Esophagus (tissue), 2 donors: ENCODE measurements around the gene PDE6C. TPM values are rescaled to one million over a fixed set of nuclear protein-coding genes. Genes with fewer than 3 reads are reported as not detected.

Experiments
- H3K27ac ChIP-seq, 2 donors: one replicate each; pipeline ENCODE4 v1.5.1; 2013; ENCODE audit warnings: low read depth in 2 of 2, mild to moderate bottlenecking in 2 of 2, inconsistent platforms in 1 of 2, low read length in 1 of 2, moderate library complexity in 1 of 2
- H3K27me3 ChIP-seq, 2 donors: one replicate each; pipeline ENCODE4 v1.6.1; 2013; ENCODE audit warnings: low read length in 2 of 2, control low read depth in 1 of 2, mild to moderate bottlenecking in 1 of 2; ENCODE audit not compliant: insufficient read depth in 2 of 2, control insufficient read depth in 1 of 2
- H3K36me3 ChIP-seq, 2 donors: one replicate each; pipeline ENCODE4 v1.6.1; 2013; ENCODE audit warnings: low read length in 1 of 2; ENCODE audit not compliant: control insufficient read depth in 2 of 2, insufficient read depth in 2 of 2
- H3K4me1 ChIP-seq, 2 donors: one replicate each; pipeline ENCODE4 v1.6.1; 2013; ENCODE audit warnings: low read length in 1 of 2; ENCODE audit not compliant: control insufficient read depth in 2 of 2, insufficient read depth in 2 of 2
- H3K4me3 ChIP-seq, 2 donors: one replicate each; pipeline ENCODE4 v1.5.1; 2013; ENCODE audit warnings: low read length in 2 of 2, mild to moderate bottlenecking in 2 of 2, low read depth in 1 of 2, moderate library complexity in 1 of 2
- H3K9me3 ChIP-seq, 2 donors: one replicate each; pipeline ENCODE4 v1.6.1; 2013; ENCODE audit warnings: mild to moderate bottlenecking in 2 of 2, low read depth in 1 of 2, low read length in 1 of 2, moderate library complexity in 1 of 2; ENCODE audit not compliant: control insufficient read depth in 2 of 2, insufficient read depth in 1 of 2
- WGBS, 2 donors: extraction: QIAGEN DNeasy Blood & Tissue Kit; methylation state at CpG; one replicate each; pipeline ENCODE4 v1.1.7; 2013; 5-methylcytosine and 5-hydroxymethylcytosine counted together
- polyA plus RNA-seq, 2 donors: library from polyadenylated mRNA; stranded (reverse); fragments of 200-250 nt; gene quantifications; one replicate each; pipeline ENCODE4 v1.2.3, GENCODE V29; 2013
- donor health status: healthy with polysubstance abuse.
- donor health status: Bipolar disorder and iron deficiency.

PDE6C gene
- polyA plus RNA-seq, 2 donors, result not detected

- Histone ChIP-seq H3K9me3 (peaks cover 0 to 1% of the 10 kb centered on the region in 2 donors), H3K4me1 (peaks cover 0 to 2% of the 10 kb centered on the region in 2 donors), H3K27ac (no peak overlapping the region), H3K27me3 (no peaks in the 10 kb centered on the region), H3K36me3 (no peaks in the 10 kb centered on the region), H3K4me3 (no peak overlapping the region)
- 52 to 64% methylated on average over 3 of the region's 3 CpGs for WGBS, 2 donors
Observed at GRCh38 chr10:93576888-93577287, 35.4 kb upstream of the PDE6C start.

- no peak overlapping the region for H3K27ac ChIP-seq
- 87 to 90% methylated on average over 3 of the region's 3 CpGs for WGBS, 2 donors
Observed at GRCh38 chr10:93577565-93577964, 34.8 kb upstream of the PDE6C start.

GRCh38 chr10:93579089-93579488 is 33.2 kb upstream of the PDE6C start:
- Histone ChIP-seq H3K4me3 (no peak overlapping the region), H3K27me3 (no peaks in the 10 kb centered on the region), H3K4me1 (no peaks in the 10 kb centered on the region), H3K36me3 (no peaks in the 10 kb centered on the region), H3K9me3 (peaks cover 0 to 1% of the 10 kb centered on the region in 2 donors), H3K27ac (no peak overlapping the region)
- WGBS, 2 donors, result 66 to 80% methylated on average over 7 of the region's 7 CpGs

More at GRCh38 chr10:93577565-93577964, 34.8 kb upstream of the PDE6C start:
- peaks cover 0 to 1% of the 10 kb centered on the region in 2 donors for H3K4me1 ChIP-seq
- peaks cover 0 to 1% of the 10 kb centered on the region in 2 donors for H3K9me3 ChIP-seq
- no peaks in the 10 kb centered on the region for H3K27me3 ChIP-seq
- H3K36me3 ChIP-seq, result no peaks in the 10 kb centered on the region
- no peak overlapping the region for H3K4me3 ChIP-seq

GRCh38 chr10:93579985-93580711 is 32.2 kb upstream of the PDE6C start:
- no peaks in the 10 kb centered on the region for H3K4me1 ChIP-seq
- peaks cover 0 to 1% of the 10 kb centered on the region in 2 donors for H3K9me3 ChIP-seq
- H3K27me3 ChIP-seq, result no peaks in the 10 kb centered on the region
- no peak overlapping the region for H3K4me3 ChIP-seq
- WGBS, 2 donors, result 83 to 86% methylated on average over 3 of the region's 3 CpGs
- no peak overlapping the region for H3K27ac ChIP-seq
- H3K36me3 ChIP-seq, result no peaks in the 10 kb centered on the region

GRCh38 chr10:93580828-93581227 is 31.5 kb upstream of the PDE6C start:
- Histone ChIP-seq H3K4me1 (no peaks in the 10 kb centered on the region), H3K9me3 (peaks cover 0 to 1% of the 10 kb centered on the region in 2 donors), H3K27me3 (peaks cover 0 to 3% of the 10 kb centered on the region in 2 donors), H3K36me3 (no peaks in the 10 kb centered on the region), H3K27ac (no peak overlapping the region), H3K4me3 (no peak overlapping the region)
- WGBS, 2 donors, result 43 to 47% methylated on average over 6 of the region's 6 CpGs

- 91 to 94% methylated on average over 7 of the region's 7 CpGs for WGBS, 2 donors
- Histone ChIP-seq H3K36me3 (no peaks in the 10 kb centered on the region), H3K27ac (no peak overlapping the region), H3K27me3 (peaks cover 0 to 3% of the 10 kb centered on the region in 2 donors), H3K4me3 (no peak overlapping the region), H3K4me1 (no peaks in the 10 kb centered on the region), H3K9me3 (peaks cover 0 to 1% of the 10 kb centered on the region in 2 donors)
Observed at GRCh38 chr10:93584445-93584844, 27.9 kb upstream of the PDE6C start.

DNA sequence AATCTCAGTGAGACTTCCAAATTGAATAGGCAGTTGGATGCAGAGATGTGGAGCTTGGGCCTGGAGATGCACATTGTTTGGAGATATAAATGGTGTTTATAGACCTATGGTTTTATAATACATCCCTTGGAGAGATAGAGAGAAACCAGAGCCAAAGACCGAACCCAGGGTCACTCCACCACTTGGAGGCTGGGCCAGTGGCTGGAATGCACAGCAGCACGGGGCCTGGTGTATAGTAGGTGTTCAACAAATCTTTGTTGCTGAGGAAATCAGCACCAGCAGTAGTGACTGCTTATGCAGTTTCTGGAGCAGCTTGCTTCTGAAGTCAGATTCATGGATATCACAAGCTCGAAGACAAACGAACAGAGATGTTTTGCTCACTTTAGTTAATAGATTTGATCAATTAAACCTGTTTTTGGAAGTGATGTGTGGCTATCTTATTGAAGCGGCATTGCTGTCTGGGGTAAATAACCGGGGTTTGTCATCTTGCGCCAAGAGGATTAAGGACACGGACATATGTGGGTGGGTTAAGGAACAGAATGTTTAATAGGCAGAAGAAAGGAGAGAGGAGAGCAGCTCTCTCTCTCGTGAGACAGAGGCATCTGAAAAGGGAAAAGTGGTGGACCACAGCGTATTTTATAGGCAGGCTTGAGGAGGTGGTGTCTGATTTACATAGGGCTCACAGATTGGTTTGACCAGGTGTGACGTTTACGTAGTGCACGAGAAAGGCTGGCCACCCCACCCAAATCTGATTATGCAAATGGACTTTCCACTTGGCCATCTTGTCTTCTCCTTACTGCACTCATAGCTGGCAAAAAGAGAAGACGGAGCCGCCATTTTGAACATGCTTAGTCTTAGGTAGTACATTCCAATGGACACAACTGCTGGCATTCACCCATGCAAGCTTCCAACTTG is 22.4 kb upstream of the PDE6C start:
- H3K4me3 ChIP-seq, result no peak overlapping the region
- H3K36me3 ChIP-seq, result no peaks in the 10 kb centered on the region

GRCh38 chr10:93590638-93591037 is 21.7 kb upstream of the PDE6C start:
- H3K4me1 ChIP-seq, result no peaks in the 10 kb centered on the region
- no peak overlapping the region for H3K4me3 ChIP-seq
- H3K27ac ChIP-seq, result no peak overlapping the region
- WGBS, 2 donors, result 90 to 94% methylated on average over 7 of the region's 7 CpGs
- H3K27me3 ChIP-seq, result peaks cover 0 to under 1% of the 10 kb centered on the region in 2 donors
- peaks cover 0 to 3% of the 10 kb centered on the region in 2 donors for H3K9me3 ChIP-seq
- no peaks in the 10 kb centered on the region for H3K36me3 ChIP-seq

More for the DNA sequence above, 22.4 kb upstream of the PDE6C start:
- no peaks in the 10 kb centered on the region for H3K9me3 ChIP-seq
- no peak overlapping the region for H3K27ac ChIP-seq
- peaks cover 0 to 3% of the 10 kb centered on the region in 2 donors for H3K27me3 ChIP-seq
- WGBS, 2 donors, result 86 to 88% methylated on average over 15 of the region's 15 CpGs
- no peaks in the 10 kb centered on the region for H3K4me1 ChIP-seq

DNA sequence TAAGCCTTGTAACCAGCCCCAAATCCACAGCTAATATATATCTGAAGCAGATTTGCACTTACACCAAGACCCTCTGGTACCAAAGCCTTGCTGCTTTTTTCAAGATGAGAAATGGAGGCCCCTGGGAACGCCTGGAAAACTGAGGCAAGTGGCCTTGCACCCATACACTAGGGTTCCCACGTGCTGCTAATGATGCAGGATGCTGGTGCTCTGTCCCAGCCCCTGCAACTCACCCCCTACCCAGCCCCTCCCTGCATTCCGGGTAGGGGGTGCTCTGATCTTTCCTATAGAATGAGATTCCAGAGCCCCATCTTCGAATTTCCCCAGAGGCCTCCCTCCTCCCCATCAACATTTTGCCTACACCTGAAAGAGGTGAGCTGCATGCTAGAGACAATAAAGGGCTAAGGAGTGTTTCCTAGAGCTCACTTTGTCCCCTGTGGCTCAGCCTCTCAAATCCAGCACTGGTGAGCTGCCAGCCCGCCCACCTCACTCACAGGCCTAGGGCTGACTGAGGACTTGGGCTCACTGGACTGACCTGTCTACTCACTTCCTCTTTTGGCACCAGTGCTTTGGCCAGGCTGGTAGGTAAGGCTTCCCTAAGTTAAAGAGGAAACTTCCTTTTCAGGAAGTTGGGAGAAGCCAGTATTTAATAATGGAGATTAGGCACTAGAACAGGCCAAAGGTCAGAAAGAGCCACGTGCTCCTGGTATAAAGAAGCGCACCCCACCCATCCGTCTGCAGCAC is 21.1 kb upstream of the PDE6C start:
- WGBS, 2 donors, result 62 to 71% methylated on average over 8 of the region's 8 CpGs
- Histone ChIP-seq H3K4me1 (no peaks in the 10 kb centered on the region), H3K27ac (no peak overlapping the region), H3K4me3 (no peak overlapping the region), H3K9me3 (peaks cover 0 to 3% of the 10 kb centered on the region in 2 donors), H3K36me3 (no peaks in the 10 kb centered on the region), H3K27me3 (no peaks in the 10 kb centered on the region)
